Measurements from ENCODE around the gene ITIH2. TPM values are rescaled to one million over a fixed set of nuclear protein-coding genes. Genes with fewer than 3 reads are reported as not detected.

The ITIH2 gene
- total and polyA plus RNA-seq, 2 of the 8 experiments (the other 6 are each of a cell fraction or from before 2014, with no cell fraction given) = not detected

- H2AK5ac ChIP-seq (ENCODE audit: low read depth, low read length) = no peak overlapping the region
- H2AFZ ChIP-seq (ENCODE audit: low read length) = no peak overlapping the region
- no peak overlapping the region for H2BK5ac ChIP-seq (ENCODE audit: low read depth, low read length)
- H3K23me2 ChIP-seq (ENCODE audit: low read depth, low read length) = no peaks in the 10 kb centered on the region
- no peak overlapping the region for H3K4me3 ChIP-seq (ENCODE audit: extremely low read depth in 1 of 4, insufficient read depth in 2 of 4, low read depth in 3 of 4, low read length in 4 of 4)
- H3K79me1 ChIP-seq (ENCODE audit: low read depth, low read length) = no peaks in the 10 kb centered on the region
- H3K4ac ChIP-seq (replicated peaks; ENCODE audit: insufficient read length, low read depth, low read length) = no peak overlapping the region
- no peaks in the 10 kb centered on the region for H3K9me3 ChIP-seq (ENCODE audit: insufficient read depth in 2 of 2, low read depth in 1 of 2, low read length in 1 of 2)
- POLR2A ChIA-PET (ENCODE audit: partially characterized antibody) = interaction anchor here (1.1 kb wide), 1 partner anchor 14 kb away, joined by 3 read pairs; no protein-coding TSS in a partner anchor
- H3K56ac ChIP-seq (replicated peaks; ENCODE audit: insufficient read length, low read depth, low read length) = no peak overlapping the region
- no peaks in the 10 kb centered on the region for H3K27me3 ChIP-seq (replicated peaks in 1 of 4; ENCODE audit: control insufficient read depth in 3 of 4, extremely low read depth in 1 of 4, insufficient read depth in 3 of 4, low read length in 3 of 4)
- CTCF ChIA-PET (ENCODE audit: partially characterized antibody) = interaction anchor here (0.6 to 2.0 kb wide), 6 partner anchors 20 to 1784 kb away, joined by 3 to 5 read pairs (median 3); no protein-coding TSS in a partner anchor
- WGBS, 2 experiments (ENCODE audit: extremely low coverage in 1 of 2, insufficient coverage in 1 of 2, insufficient read length in 1 of 2, insufficient replicate concordance in 2 of 2, low coverage in 1 of 2, low lambda C conversion rate in 2 of 2, missing lambda C conversion rate in 1 of 2) = 89% methylated on average over 5 of the region's 5 CpGs; no CpG with 5 or more reads in 1 of the 2 experiments
- no peak overlapping the region for H4K8ac ChIP-seq (ENCODE audit: extremely low read depth, insufficient read depth, low read length)
- H4K5ac ChIP-seq (ENCODE audit: insufficient read length, low read depth, low read length) = no peak overlapping the region
- no peak overlapping the region for H3K27ac ChIP-seq (ENCODE audit: low read depth, low read length)
- H2BK12ac ChIP-seq (ENCODE audit: low read depth, low read length) = no peak overlapping the region
- FAIRE-seq (no peak), DNase-seq (ENCODE audit: low read depth in 1 of 2, low spot score in 2 of 2) (no peak)
- H3K4me2 ChIP-seq (ENCODE audit: insufficient read depth in 1 of 2, low read depth in 2 of 2, low read length in 2 of 2) = no peak overlapping the region
- no peak overlapping the region for H3K18ac ChIP-seq (ENCODE audit: extremely low read depth, low read length)
- H3K36me3 ChIP-seq (ENCODE audit: control insufficient read depth in 2 of 4, insufficient read depth in 4 of 4, low read length in 3 of 4) = no peaks in the 10 kb centered on the region
- no peaks in the 10 kb centered on the region for H4K20me1 ChIP-seq (replicated peaks in 1 of 2; ENCODE audit: control insufficient read depth in 1 of 2, insufficient read depth in 2 of 2, low read length in 2 of 2)
- H2BK20ac ChIP-seq (ENCODE audit: low read length) = no peak overlapping the region
- H3K4me1 ChIP-seq (replicated peaks in 1 of 4; ENCODE audit: control insufficient read depth in 3 of 4, insufficient read depth in 4 of 4, low read length in 3 of 4) = no peaks in the 10 kb centered on the region
- H2BK120ac ChIP-seq (replicated peaks; ENCODE audit: low read depth, low read length) = no peak overlapping the region
- H3K79me2 ChIP-seq (ENCODE audit: control insufficient read depth in 1 of 2, insufficient read depth in 2 of 2, low read length in 2 of 2) = no peaks in the 10 kb centered on the region
- no peak overlapping the region for H3K9ac ChIP-seq (replicated peaks in 1 of 4; ENCODE audit: extremely low read depth in 1 of 4, low read depth in 3 of 4, low read length in 3 of 4)
- H3K14ac ChIP-seq (ENCODE audit: insufficient read length) = no peak overlapping the region
- H2BK15ac ChIP-seq (ENCODE audit: low read length) = no peak overlapping the region
- H4K91ac ChIP-seq (replicated peaks; ENCODE audit: insufficient read length, low read length) = no peak overlapping the region
- H3K23ac ChIP-seq (ENCODE audit: insufficient read length) = no peak overlapping the region
- TF ChIP-seq CREB1 (IDR thresholded peaks at IDR 0.05) = no peak
- no peak for TF ChIP-seq KDM1A (IDR thresholded peaks at IDR 0.05; ENCODE audit: borderline replicate concordance, low read length)
- TF ChIP-seq CHD1 (IDR thresholded peaks at IDR 0.05; ENCODE audit: low read depth, low read length) = no peak
- TF ChIP-seq SP1 (IDR thresholded peaks at IDR 0.05; ENCODE audit: low read depth, low read length) = no peak
- no peak for TF ChIP-seq BACH1 (IDR thresholded peaks at IDR 0.05; ENCODE audit: low read length)
- no peak for TF ChIP-seq ATF3 (IDR thresholded peaks at IDR 0.05; ENCODE audit: insufficient read depth, low read depth, low read length)
- no peak for TF ChIP-seq CTCF (IDR thresholded peaks at IDR 0.05; ENCODE audit: control extremely low read depth in 1 of 3, insufficient read depth in 1 of 3, low read depth in 1 of 3, low read length in 3 of 3)
- no peak for TF ChIP-seq HDAC6 (IDR thresholded peaks at IDR 0.05; ENCODE audit: low read depth, low read length)
- TF ChIP-seq JUND (IDR thresholded peaks at IDR 0.05; ENCODE audit: low read length) = no peak
- TF ChIP-seq RXRA (IDR thresholded peaks at IDR 0.05; ENCODE audit: insufficient read depth, low read depth, low read length) = no peak
- no peak for TF ChIP-seq YY1 (IDR thresholded peaks at IDR 0.05; ENCODE audit: low read depth, low read length)
Measured at GRCh38 chr10:7707858-7708622, 4.9 kb downstream of the ITIH2 start.

All from H1 (cell line).